Keratinocyte (primary cell): ENCODE results near the gene ZNF154. TPM values are rescaled to one million over a fixed set of nuclear protein-coding genes. Genes with fewer than 3 reads are reported as not detected.
A peak's percentile ranks its signal among the peaks of the same experiment; 100 is the strongest.

Source experiments
- DNase-seq: peaks from one replicate; pipeline ENCODE4 v3.0.0-alpha.2; 2011; ENCODE audit warnings: low read depth, missing footprints, low spot score
- FAIRE-seq: peaks from 2 replicates; lab custom pipeline; 2011; peaks lifted over from hg19 to GRCh38; lab: Jason Lieb, UNC
- H2AFZ ChIP-seq: 2 replicates; pipeline ENCODE4 v1.6.0; 2012; ENCODE audit warnings: low read length, control low read depth, inconsistent platforms; ENCODE audit not compliant: control insufficient read depth
- H3K27ac ChIP-seq: 2 replicates; pipeline ENCODE4 v1.5.1; 2011; ENCODE audit warnings: low read length; ENCODE audit not compliant: control insufficient read depth, insufficient read depth
- H3K27me3 ChIP-seq: 3 replicates; pipeline ENCODE4 v1.6.0; 2011; ENCODE audit warnings: low read length; ENCODE audit not compliant: control insufficient read depth, insufficient read depth; ENCODE audit errors: extremely low read depth
- H3K36me3 ChIP-seq, 2 experiments: 2 replicates in 1 of 2; 3 replicates in 1 of 2; pipeline ENCODE4 v1.5.1; 2011; ENCODE audit warnings: low read length in 2 of 2, mild to moderate bottlenecking in 1 of 2; ENCODE audit not compliant: control insufficient read depth in 2 of 2, insufficient read depth in 2 of 2; ENCODE audit errors: extremely low read depth in 1 of 2
- H3K4me1 ChIP-seq: 3 replicates; pipeline ENCODE4 v1.5.1; 2011; ENCODE audit warnings: low read length; ENCODE audit not compliant: control insufficient read depth, insufficient read depth; ENCODE audit errors: extremely low read depth
- H3K4me2 ChIP-seq: 3 replicates; pipeline ENCODE4 v1.6.0; 2011; ENCODE audit warnings: low read depth, low read length; ENCODE audit not compliant: control insufficient read depth, insufficient read depth; ENCODE audit errors: extremely low read depth
- H3K4me3 ChIP-seq, 3 experiments: fragments of 200-600 bp in 1 of 3; sonication (generic) in 1 of 3; 2 replicates in 2 of 3; 3 replicates in 1 of 3; pipeline ENCODE4 v1.5.1; 2011 to 2016; ENCODE audit warnings: low read length in 3 of 3, mild to moderate bottlenecking in 3 of 3, control low read depth in 2 of 3, inconsistent platforms in 1 of 3, low read depth in 1 of 3, mixed read lengths in 1 of 3, mixed run types in 1 of 3, moderate library complexity in 1 of 3; ENCODE audit not compliant: control insufficient read depth in 2 of 3, insufficient read depth in 2 of 3; ENCODE audit errors: extremely low read depth in 1 of 3
- H3K79me2 ChIP-seq: 2 replicates; pipeline ENCODE4 v1.6.0; 2012; ENCODE audit warnings: low read length; ENCODE audit not compliant: control insufficient read depth, insufficient read depth
- H3K9ac ChIP-seq: 3 replicates; pipeline ENCODE4 v1.6.0; 2011; ENCODE audit warnings: low read length; ENCODE audit not compliant: control insufficient read depth, insufficient read depth; ENCODE audit errors: extremely low read depth
- H3K9me1 ChIP-seq: 3 replicates; pipeline ENCODE4 v1.6.0; 2011; ENCODE audit warnings: low read length; ENCODE audit not compliant: control insufficient read depth, insufficient read depth; ENCODE audit errors: extremely low read depth
- H3K9me3 ChIP-seq: 2 replicates; pipeline ENCODE4 v1.5.1; 2012; ENCODE audit warnings: low read depth, low read length; ENCODE audit not compliant: control insufficient read depth
- H4K20me1 ChIP-seq: 3 replicates; pipeline ENCODE4 v1.6.0; 2011; ENCODE audit warnings: low read length; ENCODE audit not compliant: control insufficient read depth, insufficient read depth; ENCODE audit errors: extremely low read depth
- EZH2 ChIP-seq: IDR thresholded peaks from one replicate; pipeline ENCODE4 v1.6.1; 2012; ENCODE audit warnings: inconsistent platforms, mild to moderate bottlenecking, low read length, moderate library complexity
- dilution Hi-C: fragments of 300-500 bp; cut with MboI; formaldehyde crosslinking; loops from one replicate; pipeline ENCODE4 v1.7.0; 2020; ENCODE audit warnings: low sequenced_read_pairs; ENCODE audit not compliant: extremely low pct_ligation_motif_present
- polyA plus RNA-seq, 5 experiments: library from polyadenylated mRNA; depleted of rRNA in 3 of 5; stranded (reverse) in 3 of 5; stranded (forward) in 1 of 5; unstranded in 1 of 5; fragments of >200 nt; gene quantifications; 1 replicate in 1 of 5; 2 replicates in 3 of 5; 3 replicates in 1 of 5; pipeline versions ENCODE4 v1.2.1 to v1.2.3, GENCODE V29; 2011 to 2012; ENCODE audit warnings: missing spikeins in 2 of 5, low read depth in 1 of 5, low replicate concordance in 1 of 5
- TF ChIP-seq, protein P1 (sequence below), 3 experiments: IDR thresholded peaks in 1 of 3; conservative IDR thresholded peaks in 1 of 3; optimal IDR thresholded peaks in 1 of 3; 2 replicates in 2 of 3; 3 replicates in 1 of 3; pipeline versions ENCODE3 to v1.5.1; 2011; ENCODE audit warnings: low read length in 3 of 3, mild to moderate bottlenecking in 3 of 3, moderate library complexity in 2 of 3, control low read depth in 1 of 3, inconsistent platforms in 1 of 3; ENCODE audit not compliant: insufficient read depth in 2 of 3; ENCODE audit errors: extremely low read depth in 1 of 3

Gene ZNF154
- polyA plus RNA-seq, 1 donor (not counting 4 experiments of a cell fraction or from before 2014, with no cell fraction given): 2.8 TPM

- no peaks in the 10 kb centered on the region for H3K9me1 ChIP-seq
- H3K4me2 ChIP-seq: no peak overlapping the region
- no peak overlapping the region for H2AFZ ChIP-seq
- TF ChIP-seq, protein P1, sequence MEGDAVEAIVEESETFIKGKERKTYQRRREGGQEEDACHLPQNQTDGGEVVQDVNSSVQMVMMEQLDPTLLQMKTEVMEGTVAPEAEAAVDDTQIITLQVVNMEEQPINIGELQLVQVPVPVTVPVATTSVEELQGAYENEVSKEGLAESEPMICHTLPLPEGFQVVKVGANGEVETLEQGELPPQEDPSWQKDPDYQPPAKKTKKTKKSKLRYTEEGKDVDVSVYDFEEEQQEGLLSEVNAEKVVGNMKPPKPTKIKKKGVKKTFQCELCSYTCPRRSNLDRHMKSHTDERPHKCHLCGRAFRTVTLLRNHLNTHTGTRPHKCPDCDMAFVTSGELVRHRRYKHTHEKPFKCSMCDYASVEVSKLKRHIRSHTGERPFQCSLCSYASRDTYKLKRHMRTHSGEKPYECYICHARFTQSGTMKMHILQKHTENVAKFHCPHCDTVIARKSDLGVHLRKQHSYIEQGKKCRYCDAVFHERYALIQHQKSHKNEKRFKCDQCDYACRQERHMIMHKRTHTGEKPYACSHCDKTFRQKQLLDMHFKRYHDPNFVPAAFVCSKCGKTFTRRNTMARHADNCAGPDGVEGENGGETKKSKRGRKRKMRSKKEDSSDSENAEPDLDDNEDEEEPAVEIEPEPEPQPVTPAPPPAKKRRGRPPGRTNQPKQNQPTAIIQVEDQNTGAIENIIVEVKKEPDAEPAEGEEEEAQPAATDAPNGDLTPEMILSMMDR (optimal IDR thresholded peaks at IDR 0.05 in 1 of 3, IDR thresholded peaks at IDR 0.05 in 1 of 3, conservative IDR thresholded peaks at IDR 0.05 in 1 of 3; ENCODE audit: extremely low read depth in 1 of 3, insufficient read depth in 2 of 3, low read length in 3 of 3): no peak
- TF ChIP-seq EZH2: no peak
- DNase-seq: no peak
- H3K9me3 ChIP-seq: peaks cover 2% of the 10 kb centered on the region
- peaks cover 8% of the 10 kb centered on the region for H3K4me1 ChIP-seq
- H3K27ac ChIP-seq: no peak overlapping the region
- H4K20me1 ChIP-seq: no peaks in the 10 kb centered on the region
- FAIRE-seq: no peak
- dilution Hi-C loops: no loop called here
- no peak overlapping the region for H3K9ac ChIP-seq
- H3K27me3 ChIP-seq: peaks cover 13% of the 10 kb centered on the region
- peaks cover 0 to 2% of the 10 kb centered on the region in 2 experiments for H3K36me3 ChIP-seq
- H3K4me3 ChIP-seq: no peak overlapping the region
- H3K79me2 ChIP-seq: peaks cover 5% of the 10 kb centered on the region
Measured at GRCh38 chr19:57706346-57706745, 2.7 kb downstream of the ZNF154 start.

- H3K9ac ChIP-seq: no peak overlapping the region
- H3K4me1 ChIP-seq: no peaks in the 10 kb centered on the region
- H3K36me3 ChIP-seq: peaks cover 0 to 2% of the 10 kb centered on the region in 2 experiments
- no peak for TF ChIP-seq EZH2
- TF ChIP-seq, protein P1 (optimal IDR thresholded peaks at IDR 0.05 in 1 of 3, IDR thresholded peaks at IDR 0.05 in 1 of 3, conservative IDR thresholded peaks at IDR 0.05 in 1 of 3; ENCODE audit: extremely low read depth in 1 of 3, insufficient read depth in 2 of 3, low read length in 3 of 3): no peak
- peaks cover 2% of the 10 kb centered on the region for H3K9me3 ChIP-seq
- no peak overlapping the region for H3K4me2 ChIP-seq
- no peaks in the 10 kb centered on the region for H3K79me2 ChIP-seq
- H3K27me3 ChIP-seq: no peaks in the 10 kb centered on the region
- H4K20me1 ChIP-seq: no peaks in the 10 kb centered on the region
- dilution Hi-C loops: no loop called here
- no peak overlapping the region for H3K4me3 ChIP-seq
- no peak for DNase-seq
- no peaks in the 10 kb centered on the region for H3K9me1 ChIP-seq
- FAIRE-seq: peak; percentile 43
- no peak overlapping the region for H2AFZ ChIP-seq
- no peak overlapping the region for H3K27ac ChIP-seq
Measured at GRCh38 chr19:57701625-57702024, 7.4 kb downstream of the ZNF154 start.
